Measurements from ENCODE around the gene ACTG1.

The ACTG1 gene

DNA sequence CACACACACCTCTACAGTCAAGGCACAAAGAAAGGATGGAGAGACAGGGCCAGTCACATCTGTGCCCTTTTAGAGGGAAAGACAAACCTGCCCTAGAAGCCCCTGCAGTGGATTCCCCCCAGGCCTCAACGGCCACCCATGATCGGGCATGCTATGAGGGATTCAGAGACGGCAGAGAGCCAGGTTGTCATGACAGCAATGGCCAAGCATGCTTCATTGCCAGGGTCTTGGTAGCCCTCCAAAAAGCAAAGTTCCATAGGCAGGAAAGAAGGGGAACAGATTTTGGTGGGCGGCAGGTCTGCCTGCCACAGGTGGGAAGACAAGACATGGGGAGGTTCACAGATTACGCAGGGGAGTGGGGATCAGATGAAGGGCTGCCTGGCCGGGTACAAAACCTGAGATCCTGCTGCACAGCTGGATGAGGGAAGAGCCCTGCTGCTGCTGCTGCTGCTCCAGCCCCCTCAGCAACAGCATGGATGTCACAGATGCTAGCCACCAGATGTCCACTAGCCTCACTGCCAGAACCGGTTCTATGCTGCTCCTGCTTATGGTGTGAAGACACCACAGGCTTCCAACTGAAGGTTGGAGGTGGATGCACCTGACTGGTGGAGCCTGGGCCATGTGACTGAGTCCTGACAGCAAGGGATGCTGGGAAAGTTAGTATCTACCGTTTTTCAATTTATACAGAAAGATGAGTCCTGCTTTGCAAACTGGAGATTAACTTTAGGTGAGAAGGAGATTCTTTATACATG is 17.8 kb downstream of the ACTG1 start:
- DNase-seq (ENCODE audit: low read depth, low spot score): no peak
- no peaks in the 10 kb centered on the region for H3K9me3 ChIP-seq (ENCODE audit: insufficient read depth, low read length)
- H3K4me1 ChIP-seq (ENCODE audit: insufficient read depth, insufficient read length): peaks cover 20% of the 10 kb centered on the region
- peaks cover 10% of the 10 kb centered on the region for H3K27me3 ChIP-seq (ENCODE audit: insufficient read depth, insufficient read length)
- H3K9ac ChIP-seq (ENCODE audit: insufficient read length, low read depth): no peak overlapping the region
- H3K4me3 ChIP-seq (ENCODE audit: insufficient read length, low read depth): no peak overlapping the region
- H3K36me3 ChIP-seq (ENCODE audit: insufficient read depth, insufficient read length, low read length): no peaks in the 10 kb centered on the region
- TF ChIP-seq YY1 (IDR thresholded peaks at IDR 0.05; ENCODE audit: insufficient read depth, insufficient read length): no peak
- no peak for TF ChIP-seq ZNF274 (IDR thresholded peaks at IDR 0.05; ENCODE audit: low read depth, low read length)
- no peak for TF ChIP-seq SUZ12 (IDR thresholded peaks at IDR 0.05; ENCODE audit: extremely low read depth, insufficient read depth, insufficient read length)

DNA sequence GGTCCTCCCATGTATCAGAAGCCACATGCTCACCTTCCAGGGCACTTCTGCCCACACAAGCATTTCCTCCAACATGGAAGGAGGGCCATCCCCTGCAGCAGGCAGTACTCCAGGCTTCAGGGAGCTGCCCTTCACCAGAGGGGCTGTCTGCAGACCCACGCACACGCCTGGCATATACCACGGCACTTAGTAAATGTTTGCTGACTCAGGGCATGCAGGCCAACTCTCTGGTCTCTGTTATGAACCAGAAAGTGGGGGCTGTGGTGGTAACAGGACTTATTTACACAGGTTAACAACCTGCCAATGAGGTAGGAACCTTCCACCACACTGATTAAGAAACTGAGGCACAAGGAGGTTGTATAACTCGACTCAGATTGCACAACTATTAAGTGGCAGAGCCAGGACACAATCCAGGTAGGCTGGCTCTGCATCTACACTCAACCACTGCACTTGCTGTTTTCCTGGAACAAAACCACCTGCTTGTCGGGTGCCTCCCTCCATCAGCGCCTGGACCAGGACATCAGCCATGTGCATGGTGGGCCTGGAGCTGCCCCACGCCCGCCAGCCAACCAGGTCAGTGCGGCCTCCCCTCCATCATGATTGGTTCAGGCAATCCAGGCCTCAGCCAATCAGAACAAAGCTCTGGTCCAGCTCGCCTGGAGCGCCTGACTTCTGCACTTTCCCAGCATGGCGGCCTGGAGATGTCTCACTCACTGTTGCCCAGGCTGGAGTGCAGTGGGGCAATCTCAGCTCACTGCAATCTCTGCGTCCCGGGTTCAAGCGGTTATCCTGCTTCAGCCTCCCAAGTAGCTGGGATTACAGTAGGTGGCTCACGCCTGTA is 19.2 kb downstream of the ACTG1 start:
- Histone ChIP-seq H3K9me3 (ENCODE audit: insufficient read depth, low read length) (no peaks in the 10 kb centered on the region), H3K27me3 (ENCODE audit: insufficient read depth, insufficient read length) (peaks cover 10% of the 10 kb centered on the region), H3K4me3 (ENCODE audit: insufficient read length, low read depth) (no peak overlapping the region), H3K4me1 (ENCODE audit: insufficient read depth, insufficient read length) (peaks cover 21% of the 10 kb centered on the region), H3K9ac (ENCODE audit: insufficient read length, low read depth) (no peak overlapping the region), H3K36me3 (ENCODE audit: insufficient read depth, insufficient read length, low read length) (no peaks in the 10 kb centered on the region)
- DNase-seq (ENCODE audit: low read depth, low spot score): no peak
- no peak for TF ChIP-seq ZNF274 (IDR thresholded peaks at IDR 0.05; ENCODE audit: low read depth, low read length)
- TF ChIP-seq YY1 (IDR thresholded peaks at IDR 0.05; ENCODE audit: insufficient read depth, insufficient read length): no peak
- TF ChIP-seq SUZ12 (IDR thresholded peaks at IDR 0.05; ENCODE audit: extremely low read depth, insufficient read depth, insufficient read length): no peak

DNA sequence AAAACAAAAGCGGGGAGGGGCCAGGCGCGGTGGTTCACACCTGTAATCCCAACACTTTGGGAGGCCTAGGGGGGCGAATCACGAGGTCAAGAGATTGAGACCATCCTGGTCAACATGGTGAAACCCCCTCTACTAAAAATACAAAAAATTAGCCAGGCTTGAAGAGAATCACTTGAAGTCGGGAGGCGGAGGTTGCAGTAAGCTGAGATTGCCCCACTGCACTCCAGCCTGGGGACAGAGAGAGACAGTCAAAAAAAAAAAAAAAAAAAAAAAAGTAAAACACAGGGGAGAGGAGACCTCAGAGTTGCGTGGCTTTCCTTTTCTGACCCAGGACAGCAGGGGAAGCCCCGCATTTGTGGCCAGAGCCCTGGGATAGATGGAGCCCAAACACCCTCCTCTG is 19.9 kb downstream of the ACTG1 start:
- Histone ChIP-seq H3K9ac (ENCODE audit: insufficient read length, low read depth) (no peak overlapping the region), H3K4me1 (ENCODE audit: insufficient read depth, insufficient read length) (peaks cover 21% of the 10 kb centered on the region), H3K27me3 (ENCODE audit: insufficient read depth, insufficient read length) (peaks cover 10% of the 10 kb centered on the region), H3K4me3 (ENCODE audit: insufficient read length, low read depth) (no peak overlapping the region), H3K36me3 (ENCODE audit: insufficient read depth, insufficient read length, low read length) (no peaks in the 10 kb centered on the region), H3K9me3 (ENCODE audit: insufficient read depth, low read length) (no peaks in the 10 kb centered on the region)
- TF ChIP-seq YY1 (IDR thresholded peaks at IDR 0.05; ENCODE audit: insufficient read depth, insufficient read length) (no peak), ZNF274 (IDR thresholded peaks at IDR 0.05; ENCODE audit: low read depth, low read length) (no peak), SUZ12 (IDR thresholded peaks at IDR 0.05; ENCODE audit: extremely low read depth, insufficient read depth, insufficient read length) (no peak)
- no peak for DNase-seq (ENCODE audit: low read depth, low spot score)

DNA sequence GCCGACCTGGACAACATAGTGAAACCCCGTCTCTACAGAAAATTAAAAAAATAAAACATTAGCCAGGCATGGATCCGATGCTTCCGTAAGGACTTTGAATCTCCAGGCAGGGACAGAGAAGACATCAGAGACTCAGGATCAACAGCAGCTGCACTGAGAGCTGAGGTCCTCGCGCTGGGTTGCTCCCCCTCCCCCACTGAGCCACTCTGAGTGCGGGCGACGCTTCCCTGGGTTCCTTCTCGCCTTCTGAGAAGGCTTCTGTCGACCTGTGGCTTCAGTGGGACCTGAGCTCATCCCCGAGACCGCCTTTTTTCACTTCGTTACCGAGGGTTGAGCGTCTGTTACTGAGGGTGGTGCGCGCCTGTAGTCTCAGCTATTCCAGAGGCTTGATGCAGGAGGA is 20.4 kb downstream of the ACTG1 start:
- no peak for DNase-seq (ENCODE audit: low read depth, low spot score)
- Histone ChIP-seq H3K9me3 (ENCODE audit: insufficient read depth, low read length) (no peaks in the 10 kb centered on the region), H3K9ac (ENCODE audit: insufficient read length, low read depth) (no peak overlapping the region), H3K4me1 (ENCODE audit: insufficient read depth, insufficient read length) (peaks cover 21% of the 10 kb centered on the region), H3K4me3 (ENCODE audit: insufficient read length, low read depth) (no peak overlapping the region), H3K36me3 (ENCODE audit: insufficient read depth, insufficient read length, low read length) (no peaks in the 10 kb centered on the region), H3K27me3 (ENCODE audit: insufficient read depth, insufficient read length) (peaks cover 10% of the 10 kb centered on the region)
- no peak for TF ChIP-seq YY1 (IDR thresholded peaks at IDR 0.05; ENCODE audit: insufficient read depth, insufficient read length)
- no peak for TF ChIP-seq ZNF274 (IDR thresholded peaks at IDR 0.05; ENCODE audit: low read depth, low read length)
- no peak for TF ChIP-seq SUZ12 (IDR thresholded peaks at IDR 0.05; ENCODE audit: extremely low read depth, insufficient read depth, insufficient read length)

DNA sequence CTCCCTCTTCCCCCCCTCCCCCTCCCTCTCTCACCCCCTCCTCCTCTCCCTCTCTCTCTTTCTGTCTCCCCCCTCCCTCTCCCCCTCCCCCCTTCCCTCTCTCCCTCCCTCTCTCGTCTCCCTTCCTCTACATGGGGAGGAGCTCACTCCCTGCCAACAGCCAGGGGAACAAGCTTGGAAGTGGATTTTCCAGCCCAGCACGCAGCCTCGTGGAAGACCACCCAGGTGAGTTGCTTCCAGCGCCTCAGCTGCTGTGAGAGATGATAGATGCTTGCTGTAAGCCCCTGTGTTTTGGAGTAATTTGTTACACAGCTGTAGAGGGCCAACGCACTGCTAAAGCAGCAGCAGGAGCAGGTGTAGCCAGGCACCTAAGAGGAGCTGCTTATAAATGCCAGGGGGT is 20.8 kb downstream of the ACTG1 start:
- H3K4me1 ChIP-seq (ENCODE audit: insufficient read depth, insufficient read length): peaks cover 21% of the 10 kb centered on the region
- peaks cover 10% of the 10 kb centered on the region for H3K27me3 ChIP-seq (ENCODE audit: insufficient read depth, insufficient read length)
- DNase-seq (ENCODE audit: low read depth, low spot score): no peak
- H3K9ac ChIP-seq (ENCODE audit: insufficient read length, low read depth): no peak overlapping the region
- H3K36me3 ChIP-seq (ENCODE audit: insufficient read depth, insufficient read length, low read length): no peaks in the 10 kb centered on the region
- no peak overlapping the region for H3K4me3 ChIP-seq (ENCODE audit: insufficient read length, low read depth)
- TF ChIP-seq ZNF274 (IDR thresholded peaks at IDR 0.05; ENCODE audit: low read depth, low read length): no peak
- no peak for TF ChIP-seq YY1 (IDR thresholded peaks at IDR 0.05; ENCODE audit: insufficient read depth, insufficient read length)
- TF ChIP-seq SUZ12 (IDR thresholded peaks at IDR 0.05; ENCODE audit: extremely low read depth, insufficient read depth, insufficient read length): no peak
- H3K9me3 ChIP-seq (ENCODE audit: insufficient read depth, low read length): no peaks in the 10 kb centered on the region

DNA sequence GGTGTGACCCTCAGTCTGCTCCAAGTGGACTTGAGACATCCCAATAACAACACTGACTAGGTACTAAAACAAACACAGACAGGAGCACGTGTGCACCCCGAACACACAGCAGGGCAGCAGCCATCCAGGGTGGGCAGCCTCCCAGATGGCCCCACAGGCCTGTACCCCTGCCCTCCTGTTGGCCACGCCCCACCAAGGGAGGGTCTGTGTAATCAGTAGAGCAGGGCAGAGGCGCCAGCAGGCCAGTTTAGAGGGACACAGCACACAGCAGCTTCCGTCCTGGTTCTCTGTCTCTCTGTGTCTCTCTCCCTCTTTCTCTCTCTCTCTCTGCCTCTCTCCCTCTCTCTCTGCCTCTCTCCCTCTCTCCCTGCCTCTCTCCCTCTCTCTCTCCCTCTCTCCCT is 21.4 kb downstream of the ACTG1 start:
- H3K4me1 ChIP-seq (ENCODE audit: insufficient read depth, insufficient read length): peaks cover 24% of the 10 kb centered on the region
- no peaks in the 10 kb centered on the region for H3K36me3 ChIP-seq (ENCODE audit: insufficient read depth, insufficient read length, low read length)
- TF ChIP-seq SUZ12 (IDR thresholded peaks at IDR 0.05; ENCODE audit: extremely low read depth, insufficient read depth, insufficient read length): no peak
- TF ChIP-seq YY1 (IDR thresholded peaks at IDR 0.05; ENCODE audit: insufficient read depth, insufficient read length): no peak
- no peak for TF ChIP-seq ZNF274 (IDR thresholded peaks at IDR 0.05; ENCODE audit: low read depth, low read length)
- H3K9me3 ChIP-seq (ENCODE audit: insufficient read depth, low read length): no peaks in the 10 kb centered on the region
- no peak for DNase-seq (ENCODE audit: low read depth, low spot score)
- no peak overlapping the region for H3K4me3 ChIP-seq (ENCODE audit: insufficient read length, low read depth)
- peaks cover 10% of the 10 kb centered on the region for H3K27me3 ChIP-seq (ENCODE audit: insufficient read depth, insufficient read length)
- H3K9ac ChIP-seq (ENCODE audit: insufficient read length, low read depth): no peak overlapping the region

All from NT2/D1 (cell line).